Heart right ventricle (tissue), 16 donors: ENCODE results near the gene MS4A6A. TPM values are rescaled to one million over a fixed set of nuclear protein-coding genes. Genes with fewer than 3 reads are reported as not detected.

Experiments
- ATAC-seq, 8 donors: fragments of 200-7000 bp; cut with Tn5 transposase; one replicate each; pipeline ENCODE4 v1.9.1; 2020; ENCODE audit warnings: mild to moderate bottlenecking in 8 of 8, moderate library complexity in 8 of 8, moderate number of reproducible peaks in 1 of 8
- DNase-seq, 2 donors: peaks; one replicate each; pipeline ENCODE4 v3.0.0-alpha.2; 2020
- H3K27ac ChIP-seq, 10 donors: fragments of 200-600 bp; sonication (generic) in 2 of 10; one replicate each; pipeline versions ENCODE4 v1.5.0 to v1.8.0; 2020 to 2022; ENCODE audit warnings: mild to moderate bottlenecking in 3 of 10
- H3K27me3 ChIP-seq, 7 donors: fragments of 200-600 bp; one replicate each; pipeline ENCODE4 v1.8.0; 2021 to 2022; ENCODE audit warnings: mild to moderate bottlenecking in 2 of 7
- H3K36me3 ChIP-seq, 9 donors: fragments of 200-600 bp; sonication (generic) in 1 of 9; one replicate each; pipeline versions ENCODE4 v1.5.0 to v1.8.0; 2020 to 2022; ENCODE audit warnings: mild to moderate bottlenecking in 2 of 9
- H3K4me1 ChIP-seq, 9 donors: fragments of 200-600 bp; sonication (generic) in 1 of 9; one replicate each; pipeline versions ENCODE4 v1.5.0 to v1.8.0; 2020 to 2022; ENCODE audit warnings: mild to moderate bottlenecking in 4 of 9
- H3K4me3 ChIP-seq, 10 donors: fragments of 200-600 bp; sonication (generic) in 2 of 10; one replicate each; pipeline versions ENCODE4 v1.5.0 to v1.8.0; 2020 to 2022; ENCODE audit warnings: mild to moderate bottlenecking in 7 of 10, moderate library complexity in 2 of 10
- H3K9me3 ChIP-seq, 11 donors: fragments of 200-600 bp in 10 of 11; sonication (generic) in 2 of 11; one replicate each; pipeline versions ENCODE4 v1.5.0 to v1.8.0; 2013 to 2022; ENCODE audit warnings: mild to moderate bottlenecking in 2 of 11, control low read depth in 1 of 11, moderate library complexity in 1 of 11
- WGBS, 2 donors: extraction: QIAGEN DNeasy Blood & Tissue Kit; methylation state at CpG; one replicate each; pipeline ENCODE4 v1.1.7; 2013; ENCODE audit warnings: inconsistent platforms in 1 of 2; 5-methylcytosine and 5-hydroxymethylcytosine counted together
- intact Hi-C, 10 donors: fragments of 100-400 bp; cut with DNase I; formaldehyde crosslinking; loops; one replicate each; pipeline versions ENCODE4 v1.11.1 to v1.14.2; 2022
- polyA plus RNA-seq, 2 donors: library from polyadenylated mRNA; stranded (reverse); fragments of 200-250 nt; gene quantifications; one replicate each; pipeline ENCODE4 v1.2.3, GENCODE V29; 2013
- total RNA-seq, 10 donors: library from RNA; stranded (reverse); fragmentation: NEBNext Ultra II Directional in 3 of 10; extraction: Animal tissue kit (Norgen Biotek cat#: 25700) in 3 of 10; gene quantifications; one replicate each; pipeline versions ENCODE4 v1.2.1 to v1.2.4, GENCODE V29; 2021 to 2023
- TF ChIP-seq, protein P1 (sequence below), 9 donors: fragments of 200-600 bp; sonication (generic) in 2 of 9; IDR thresholded peaks; one replicate each; pipeline versions ENCODE4 v1.5.0 to v1.8.0; 2021 to 2022; ENCODE audit warnings: antibody characterized with exemption in 9 of 9, mild to moderate bottlenecking in 5 of 9, moderate library complexity in 1 of 9
- donor health status: Arrhythmogenic right ventricular cardiomyopathy.
- donor health status: ischemic (EF 13 %, LVEDD 7.1; RV severe dilation, severe dysfunction).
- donor health status: healthy with polysubstance abuse.
- donor health status: DM: no; HTN: yes; CAD: no.
- donor health status: DM: no; HTN: no; CAD: no.
- donor health status: ischemic (EF 25% LVEDD 6.9; RV normal size, moderate dysfunction).
- donor health status: ischemic (EF 25% LVEDD 5.7; RV mildly dilated, moderate dysfunction).
- donor health status: healthy.
- donor health status: DM: yes; HTN: yes; CAD: no.
- donor health status: Ischemic cardiomyopathy.
- donor health status: ischemic (EF 35%, LVEDD 5.7; RV mildly dilated, moderate dysfunction).
- donor health status: nonischemic (EF 11% LVEDD 7.7; RV severe dilation, severe dysfunction).
- donor health status: DM: yes; HTN: yes; CAD: no.
- donor health status: PGD.
- donor health status: ischemic (EF 29% LVEDD 5.4; RV normal size, mild dysfunction).
- donor health status: nonischemic (EF 23%, LVEDD 6.1; RV moderate dilation, normal function).

Gene MS4A6A
- total and polyA plus RNA-seq, 12 donors: 7.9 to 168 (median 22.3) TPM

DNA sequence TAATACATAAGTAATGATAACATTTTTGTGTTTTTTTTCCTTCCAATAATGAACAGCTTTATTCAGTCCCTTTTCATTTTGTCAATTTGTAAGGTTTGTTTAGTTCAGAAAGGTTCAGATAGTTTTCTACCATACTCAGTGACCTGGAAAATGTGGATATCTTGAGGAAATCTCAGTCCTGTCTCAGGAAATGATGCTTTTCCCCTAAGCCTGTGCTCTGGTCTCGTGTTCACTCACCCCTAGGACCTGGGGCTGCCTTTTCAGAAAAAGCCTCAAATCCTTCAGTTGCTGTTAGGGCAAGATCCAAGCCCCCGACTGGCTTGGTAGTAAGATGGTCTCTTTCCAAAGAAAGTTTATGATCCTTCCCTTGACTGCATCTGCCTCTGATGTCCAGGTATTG, 21.8 kb downstream of the MS4A6A start:
- ATAC-seq (peak in 5 of 8 donors; percentile 56 to 92 (median 88)), DNase-seq (no peak)
- Histone ChIP-seq H3K9me3 (peaks cover 0 to 13% (median 0%) of the 10 kb centered on the region in 11 donors), H3K4me1 (peaks cover 0 to 28% (median 6%) of the 10 kb centered on the region in 9 donors), H3K36me3 (no peaks in the 10 kb centered on the region), H3K27me3 (no peaks in the 10 kb centered on the region), H3K4me3 (no peak overlapping the region), H3K27ac (peak overlapping the region in 5 of 10 donors; percentile 32 to 58 (median 45))
- intact Hi-C loops: no loop called here
- WGBS, 2 donors: 55 to 76% methylated on average over 2 of the region's 2 CpGs
- TF ChIP-seq, protein P1, sequence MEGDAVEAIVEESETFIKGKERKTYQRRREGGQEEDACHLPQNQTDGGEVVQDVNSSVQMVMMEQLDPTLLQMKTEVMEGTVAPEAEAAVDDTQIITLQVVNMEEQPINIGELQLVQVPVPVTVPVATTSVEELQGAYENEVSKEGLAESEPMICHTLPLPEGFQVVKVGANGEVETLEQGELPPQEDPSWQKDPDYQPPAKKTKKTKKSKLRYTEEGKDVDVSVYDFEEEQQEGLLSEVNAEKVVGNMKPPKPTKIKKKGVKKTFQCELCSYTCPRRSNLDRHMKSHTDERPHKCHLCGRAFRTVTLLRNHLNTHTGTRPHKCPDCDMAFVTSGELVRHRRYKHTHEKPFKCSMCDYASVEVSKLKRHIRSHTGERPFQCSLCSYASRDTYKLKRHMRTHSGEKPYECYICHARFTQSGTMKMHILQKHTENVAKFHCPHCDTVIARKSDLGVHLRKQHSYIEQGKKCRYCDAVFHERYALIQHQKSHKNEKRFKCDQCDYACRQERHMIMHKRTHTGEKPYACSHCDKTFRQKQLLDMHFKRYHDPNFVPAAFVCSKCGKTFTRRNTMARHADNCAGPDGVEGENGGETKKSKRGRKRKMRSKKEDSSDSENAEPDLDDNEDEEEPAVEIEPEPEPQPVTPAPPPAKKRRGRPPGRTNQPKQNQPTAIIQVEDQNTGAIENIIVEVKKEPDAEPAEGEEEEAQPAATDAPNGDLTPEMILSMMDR (IDR thresholded peaks at IDR 0.05): no peak

DNA sequence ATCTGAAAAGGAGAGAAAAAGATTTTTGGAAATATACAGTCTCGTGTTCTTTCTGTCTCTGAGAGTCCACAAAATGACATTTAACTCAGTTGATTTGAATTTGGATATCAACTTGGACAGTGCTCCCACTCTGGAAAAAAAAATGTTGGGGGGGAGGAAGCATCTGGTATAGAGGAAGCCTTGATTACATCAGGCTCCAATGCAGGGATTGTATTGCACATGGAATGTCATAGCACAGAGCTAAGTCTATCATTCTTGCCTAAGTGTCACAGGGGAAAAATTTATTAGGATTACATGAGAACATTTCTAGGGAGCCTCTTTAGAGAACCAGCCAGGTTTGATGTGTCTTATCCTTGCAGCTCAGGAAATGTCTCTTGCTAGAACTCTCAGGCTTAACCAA, 23.0 kb downstream of the MS4A6A start:
- Histone ChIP-seq H3K27ac (peak overlapping the region in 4 of 10 donors; percentile 21 to 50 (median 48)), H3K36me3 (no peaks in the 10 kb centered on the region), H3K4me3 (no peak overlapping the region), H3K9me3 (peaks cover 0 to 9% (median 0%) of the 10 kb centered on the region in 11 donors), H3K27me3 (no peaks in the 10 kb centered on the region), H3K4me1 (peaks cover 0 to 31% (median 8%) of the 10 kb centered on the region in 9 donors)
- DNase-seq (no peak), ATAC-seq (peak in 5 of 8 donors; percentile 63 to 89 (median 79))
- TF ChIP-seq, protein P1 (IDR thresholded peaks at IDR 0.05): no peak
- 34 to 56% methylated on average over 1 of the region's 1 CpG for WGBS, 2 donors
- intact Hi-C loops: no loop called here

DNA sequence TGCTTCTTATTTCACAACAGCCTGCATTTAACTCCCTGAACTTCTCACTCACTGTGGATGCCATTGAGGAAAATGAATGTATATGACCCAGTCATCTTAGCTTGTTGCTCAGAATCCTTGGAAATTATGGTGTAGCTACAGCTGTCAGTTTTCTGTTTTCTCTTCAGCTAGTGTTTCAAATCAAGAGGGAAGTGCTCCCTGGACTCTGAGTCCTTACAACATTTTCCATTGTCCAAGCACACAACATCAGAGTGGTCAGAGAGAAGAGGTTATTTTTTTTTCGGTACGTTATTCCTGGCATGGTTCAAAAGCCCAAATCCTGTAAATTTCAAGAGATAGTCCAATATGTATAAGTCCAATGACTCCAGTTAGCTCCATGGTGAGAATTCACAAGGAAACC, 23.6 kb downstream of the MS4A6A start:
- no peaks in the 10 kb centered on the region for H3K27me3 ChIP-seq
- H3K4me1 ChIP-seq: peaks cover 0 to 31% (median 8%) of the 10 kb centered on the region in 9 donors
- H3K9me3 ChIP-seq: peaks cover 0 to 6% (median 0%) of the 10 kb centered on the region in 11 donors
- peak overlapping the region in 3 of 10 donors; percentile 20 to 50 (median 48) for H3K27ac ChIP-seq
- ATAC-seq (no peak), DNase-seq (no peak)
- no peaks in the 10 kb centered on the region for H3K36me3 ChIP-seq
- no peak overlapping the region for H3K4me3 ChIP-seq
- WGBS, 2 donors: 21 to 46% methylated on average over 2 of the region's 2 CpGs
- TF ChIP-seq, protein P1 (IDR thresholded peaks at IDR 0.05): no peak
- intact Hi-C loops: no loop called here

DNA sequence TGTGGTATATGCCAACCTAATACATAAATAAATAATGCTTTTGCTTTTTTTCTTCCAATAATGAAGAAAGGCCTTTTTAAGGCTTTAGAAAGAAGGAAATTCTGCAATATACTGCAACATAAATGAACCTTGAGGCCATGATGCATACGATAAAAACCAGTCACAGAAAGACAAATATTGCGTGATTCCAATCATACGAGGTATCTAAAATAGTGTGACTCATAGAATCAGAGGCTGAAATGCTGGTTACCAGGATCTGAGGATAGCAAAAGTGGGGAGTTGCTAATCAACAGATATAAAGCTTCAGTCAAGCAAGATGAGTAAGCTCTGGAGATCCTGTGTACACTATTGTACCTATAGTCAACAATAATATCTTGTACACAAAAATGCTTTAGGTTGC, 24.2 kb downstream of the MS4A6A start:
- no peak for ATAC-seq
- no peak overlapping the region for H3K4me3 ChIP-seq
- peaks cover 0 to 31% (median 8%) of the 10 kb centered on the region in 9 donors for H3K4me1 ChIP-seq
- intact Hi-C loops: no loop called here
- H3K9me3 ChIP-seq: peaks cover 0 to 6% (median 0%) of the 10 kb centered on the region in 11 donors
- TF ChIP-seq, protein P1 (IDR thresholded peaks at IDR 0.05): no peak
- no peaks in the 10 kb centered on the region for H3K27me3 ChIP-seq
- H3K36me3 ChIP-seq: no peaks in the 10 kb centered on the region
- no peak overlapping the region for H3K27ac ChIP-seq
- WGBS, 2 donors: 56 to 57% methylated on average over 3 of the region's 3 CpGs
- DNase-seq: no peak
